Lung (tissue), 12 donors: ENCODE data around the gene CDC42BPG. TPM values are rescaled to one million over a fixed set of nuclear protein-coding genes. Genes with fewer than 3 reads are reported as not detected.

ENCODE experiments used
- ATAC-seq: fragments of 200-7000 bp; cut with Tn5 transposase; one replicate; pipeline ENCODE4 v1.9.1; 2020; ENCODE audit warnings: moderate number of reproducible peaks; ENCODE audit not compliant: insufficient read depth, low FRiP score
- DNase-seq, 3 donors: peaks; one replicate each; pipeline ENCODE4 v3.0.0-alpha.2; 2013 to 2017
- H3K27ac ChIP-seq, 2 donors: one replicate each; pipeline ENCODE4 v1.5.1; 2013; ENCODE audit warnings: mild to moderate bottlenecking in 2 of 2, moderate library complexity in 2 of 2, control low read depth in 1 of 2, inconsistent platforms in 1 of 2, low read depth in 1 of 2, low read length in 1 of 2
- H3K27me3 ChIP-seq, 3 donors: one replicate each; pipeline ENCODE4 v1.5.1; 2013; ENCODE audit warnings: low read length in 2 of 3; ENCODE audit not compliant: control insufficient read depth in 3 of 3, insufficient read depth in 3 of 3
- H3K36me3 ChIP-seq, 4 donors: one replicate each; pipeline ENCODE4 v1.5.1; 2013; ENCODE audit warnings: low read length in 4 of 4, mild to moderate bottlenecking in 1 of 4, moderate library complexity in 1 of 4; ENCODE audit not compliant: control insufficient read depth in 4 of 4, insufficient read depth in 4 of 4
- H3K4me1 ChIP-seq, 5 donors: one replicate each; pipeline ENCODE4 v1.5.1; 2013; ENCODE audit warnings: low read length in 5 of 5, mild to moderate bottlenecking in 2 of 5, moderate library complexity in 1 of 5; ENCODE audit not compliant: control insufficient read depth in 5 of 5, insufficient read depth in 5 of 5
- H3K4me3 ChIP-seq: one replicate; pipeline ENCODE4 v1.5.1; 2013; ENCODE audit warnings: mild to moderate bottlenecking, control low read depth, moderate library complexity
- H3K9ac ChIP-seq, 2 donors: one replicate each; pipeline ENCODE4 v1.5.1; 2013; ENCODE audit warnings: low read length in 2 of 2, control low read depth in 1 of 2; ENCODE audit not compliant: insufficient read depth in 1 of 2
- H3K9me3 ChIP-seq, 4 donors: one replicate each; pipeline ENCODE4 v1.5.1; 2013; ENCODE audit warnings: low read length in 3 of 4, mild to moderate bottlenecking in 1 of 4, moderate library complexity in 1 of 4; ENCODE audit not compliant: control insufficient read depth in 4 of 4, insufficient read depth in 3 of 4
- WGBS, 2 donors: extraction: QIAGEN DNeasy Blood & Tissue Kit; methylation state at CpG; one replicate each; pipeline ENCODE4 v1.1.7; 2013; 5-methylcytosine and 5-hydroxymethylcytosine counted together
- polyA plus RNA-seq, 2 donors: library from polyadenylated mRNA; stranded (reverse); fragments of 200-250 nt; gene quantifications; one replicate each; pipeline ENCODE4 v1.2.1, GENCODE V29; 2013
- total RNA-seq, 2 donors: library from RNA; depleted of rRNA in 1 of 2; stranded (reverse); fragments of >200 nt in 1 of 2; gene quantifications; one replicate each; pipeline ENCODE4 v1.2.1, GENCODE V29; 2014 to 2021
- TF ChIP-seq, protein P1 (sequence below): IDR thresholded peaks from 2 replicates; pipeline ENCODE4 v1.5.1; 2012; ENCODE audit warnings: mild to moderate bottlenecking; ENCODE audit errors: control extremely low read depth, extremely low read depth
- donor health status: control.
- donor health status: control.
- donor health status: Bipolar disorder and iron deficiency.
- donor health status: healthy.
- donor health status: DM: yes; HTN: yes; CAD: no.

The CDC42BPG gene
- total and polyA plus RNA-seq, 4 donors = 7.1 to 23.5 (median 10.6) TPM

DNA sequence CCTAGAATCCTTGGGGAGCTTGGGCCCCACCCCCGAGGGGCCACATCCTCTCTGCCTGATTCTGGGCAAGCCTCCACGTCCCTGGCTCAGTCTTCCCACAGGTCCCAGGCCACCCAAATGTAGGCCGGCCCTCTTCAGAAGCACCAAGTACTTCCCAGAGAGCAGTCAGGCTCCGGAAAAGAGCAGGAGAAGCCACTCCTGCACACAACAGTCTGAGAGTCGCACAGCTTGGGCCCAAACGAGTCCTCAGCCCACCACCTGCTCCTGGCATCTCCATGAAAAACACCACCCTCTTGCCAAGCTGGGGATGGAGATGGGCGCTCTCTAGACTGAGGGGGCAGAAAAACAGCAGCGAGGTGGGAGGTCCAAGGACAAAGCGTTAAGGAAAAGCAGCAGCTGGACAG lies 18.5 kb upstream of the CDC42BPG start:
- peak overlapping the region in 1 of 2 donors; percentile 6 for H3K9ac ChIP-seq
- TF ChIP-seq, protein P1, sequence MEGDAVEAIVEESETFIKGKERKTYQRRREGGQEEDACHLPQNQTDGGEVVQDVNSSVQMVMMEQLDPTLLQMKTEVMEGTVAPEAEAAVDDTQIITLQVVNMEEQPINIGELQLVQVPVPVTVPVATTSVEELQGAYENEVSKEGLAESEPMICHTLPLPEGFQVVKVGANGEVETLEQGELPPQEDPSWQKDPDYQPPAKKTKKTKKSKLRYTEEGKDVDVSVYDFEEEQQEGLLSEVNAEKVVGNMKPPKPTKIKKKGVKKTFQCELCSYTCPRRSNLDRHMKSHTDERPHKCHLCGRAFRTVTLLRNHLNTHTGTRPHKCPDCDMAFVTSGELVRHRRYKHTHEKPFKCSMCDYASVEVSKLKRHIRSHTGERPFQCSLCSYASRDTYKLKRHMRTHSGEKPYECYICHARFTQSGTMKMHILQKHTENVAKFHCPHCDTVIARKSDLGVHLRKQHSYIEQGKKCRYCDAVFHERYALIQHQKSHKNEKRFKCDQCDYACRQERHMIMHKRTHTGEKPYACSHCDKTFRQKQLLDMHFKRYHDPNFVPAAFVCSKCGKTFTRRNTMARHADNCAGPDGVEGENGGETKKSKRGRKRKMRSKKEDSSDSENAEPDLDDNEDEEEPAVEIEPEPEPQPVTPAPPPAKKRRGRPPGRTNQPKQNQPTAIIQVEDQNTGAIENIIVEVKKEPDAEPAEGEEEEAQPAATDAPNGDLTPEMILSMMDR = no peak
- ATAC-seq (no peak), DNase-seq (peak; percentile 66 to 85 (median 74))
- peaks cover 15 to 41% (median 26%) of the 10 kb centered on the region in 5 donors for H3K4me1 ChIP-seq
- H3K9me3 ChIP-seq = peaks cover 0 to 3% (median 0%) of the 10 kb centered on the region in 4 donors
- peaks cover 0 to 18% (median 6%) of the 10 kb centered on the region in 4 donors for H3K36me3 ChIP-seq
- WGBS, 2 donors = 44 to 63% methylated on average over 9 of the region's 9 CpGs
- H3K27me3 ChIP-seq = no peaks in the 10 kb centered on the region
- peak overlapping the region; percentile 91 to 92 for H3K27ac ChIP-seq
- H3K4me3 ChIP-seq = no peak overlapping the region

DNA sequence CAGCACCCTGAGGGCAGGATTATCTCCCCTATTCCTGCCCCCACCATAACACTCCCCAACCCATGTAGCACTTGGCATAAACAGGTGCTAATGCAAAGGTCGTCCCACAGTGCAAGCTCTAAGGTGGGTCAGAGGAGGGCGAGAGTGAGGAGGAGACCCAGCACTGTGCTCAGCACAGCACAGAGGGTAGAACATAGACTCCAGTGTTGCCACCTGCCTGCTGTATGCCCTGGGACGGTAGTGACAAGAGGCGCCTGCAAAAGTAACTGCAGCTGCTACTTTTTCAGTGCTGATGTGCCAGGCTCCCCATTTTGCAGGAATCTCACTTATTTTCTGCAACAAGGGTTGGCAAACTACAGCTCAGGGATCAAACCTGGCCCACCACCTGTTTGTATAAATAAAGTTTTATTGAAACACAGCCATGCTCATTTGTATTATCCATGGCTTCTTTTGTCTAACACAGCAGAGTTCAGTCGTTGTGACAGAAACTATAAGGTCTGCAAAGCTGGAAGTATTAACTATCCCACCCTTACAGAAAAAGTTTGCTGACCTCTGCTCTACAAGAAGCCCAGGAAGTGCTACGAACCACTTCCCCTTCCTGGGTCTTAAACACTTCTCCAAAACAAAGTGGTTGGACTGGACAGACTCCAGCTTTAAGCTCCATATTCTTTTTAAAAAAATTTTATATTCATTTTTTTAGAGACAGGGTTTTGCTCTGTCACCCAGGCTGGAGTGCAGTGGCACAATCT lies 16.9 kb upstream of the CDC42BPG start:
- TF ChIP-seq, protein P1 = no peak
- H3K4me3 ChIP-seq = no peak overlapping the region
- no peaks in the 10 kb centered on the region for H3K27me3 ChIP-seq
- WGBS, 2 donors = 53 to 80% methylated on average over 6 of the region's 6 CpGs
- H3K27ac ChIP-seq = peak overlapping the region in 1 of 2 donors; percentile 47
- H3K9me3 ChIP-seq = peaks cover 0 to 3% (median 0%) of the 10 kb centered on the region in 4 donors
- DNase-seq (no peak), ATAC-seq (no peak)
- no peak overlapping the region for H3K9ac ChIP-seq
- H3K36me3 ChIP-seq = peaks cover 0 to 18% (median 7%) of the 10 kb centered on the region in 4 donors
- peaks cover 15 to 45% (median 23%) of the 10 kb centered on the region in 5 donors for H3K4me1 ChIP-seq

DNA sequence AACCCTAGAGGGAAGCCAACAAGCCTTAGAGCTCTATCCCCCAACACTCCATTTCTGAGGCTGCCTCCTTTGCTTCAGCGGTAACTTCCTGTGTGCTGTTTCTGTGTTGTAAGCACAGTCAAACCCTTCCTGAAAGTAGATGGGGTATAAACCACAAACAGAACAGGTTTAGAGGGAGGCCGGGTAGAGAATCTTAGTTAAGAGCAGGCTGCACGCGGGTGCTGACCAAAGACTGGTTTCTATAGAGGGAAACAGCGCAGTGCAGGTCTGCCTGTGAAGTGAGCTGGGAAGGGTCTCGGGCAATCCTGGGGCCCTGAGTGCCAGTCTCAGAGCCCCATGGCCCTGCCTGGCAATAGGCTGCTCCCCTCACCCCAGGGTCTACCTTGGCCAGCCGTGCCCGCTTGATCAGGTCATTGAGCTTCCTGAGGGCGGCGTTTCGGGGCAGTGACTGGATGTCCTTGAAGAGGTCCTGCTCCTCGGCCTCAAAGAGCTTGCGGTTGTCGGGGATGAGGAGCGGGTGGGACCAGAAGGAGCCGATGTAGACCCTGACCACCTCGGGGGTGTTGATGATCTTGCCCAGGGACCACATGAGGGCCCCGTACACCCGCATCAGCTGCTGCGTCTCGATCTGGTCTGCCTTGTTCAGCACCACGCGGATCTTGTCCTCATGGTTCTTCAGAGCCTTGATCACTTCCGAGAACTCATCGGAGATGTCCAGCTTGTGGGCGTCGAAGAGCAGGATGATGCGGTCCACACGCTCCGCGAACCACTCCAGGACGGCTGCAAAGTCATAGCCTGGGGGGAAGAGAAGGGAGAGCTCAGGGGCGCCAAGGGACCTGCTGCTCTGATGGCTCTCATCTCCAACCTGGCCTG lies 15.3 kb upstream of the CDC42BPG start:
- Histone ChIP-seq H3K4me1 (peaks cover 15 to 55% (median 29%) of the 10 kb centered on the region in 5 donors), H3K27me3 (no peaks in the 10 kb centered on the region), H3K4me3 (no peak overlapping the region), H3K9ac (no peak overlapping the region), H3K27ac (peak overlapping the region; percentile 57 to 74), H3K36me3 (peaks cover 0 to 22% (median 7%) of the 10 kb centered on the region in 4 donors), H3K9me3 (peaks cover 0 to 3% (median 0%) of the 10 kb centered on the region in 4 donors)
- ATAC-seq (no peak), DNase-seq (no peak)
- WGBS, 2 donors = 66 to 83% methylated on average over 33 of the region's 33 CpGs
- TF ChIP-seq, protein P1 = no peak
